Measurements from ENCODE around the gene EPB41L4A.

DNA sequence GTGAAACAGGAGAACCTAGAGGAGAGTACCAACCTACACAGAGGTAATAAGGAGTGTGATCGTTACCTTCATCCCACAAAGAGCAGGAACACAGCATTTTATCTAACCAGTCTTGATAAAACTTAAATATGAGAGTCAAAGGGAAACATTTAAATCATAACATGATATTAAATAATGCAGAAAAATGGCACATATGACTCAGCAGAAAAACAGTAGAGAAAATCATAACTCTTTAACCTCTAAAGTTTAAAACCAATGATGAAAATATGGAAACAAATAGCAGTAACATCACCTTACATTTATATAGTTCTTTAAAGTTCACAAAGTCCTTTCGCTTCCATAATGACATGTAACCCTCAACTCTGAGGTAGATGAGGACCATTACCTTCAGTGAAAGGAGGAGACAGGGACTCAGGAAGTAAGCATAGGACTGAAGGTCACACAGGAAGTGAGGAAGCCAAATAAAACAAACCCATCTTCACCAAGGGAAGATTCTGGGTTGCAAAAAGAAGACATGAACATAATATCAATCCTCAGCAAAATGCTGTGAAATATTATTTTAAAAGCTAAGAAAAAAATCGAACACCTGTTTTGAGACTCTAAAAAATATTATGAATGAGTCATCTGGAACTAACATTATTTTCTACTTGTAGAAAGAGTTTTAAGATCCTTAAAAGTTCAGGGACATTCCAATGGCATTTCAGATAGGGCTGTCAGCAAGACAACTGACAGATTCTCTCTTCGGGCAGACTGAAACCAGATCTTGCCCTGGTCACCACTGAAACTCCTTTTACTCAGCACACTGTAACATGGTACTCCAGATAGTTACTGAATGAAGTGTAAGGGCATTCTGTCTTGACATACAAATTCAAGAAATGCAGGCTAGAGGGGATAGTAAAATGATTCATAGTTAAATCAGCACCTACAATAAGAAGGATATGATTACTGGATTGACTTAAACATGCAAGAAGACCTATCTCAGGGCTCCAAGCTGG lies 148.5 kb downstream of the EPB41L4A start:
- TF ChIP-seq POLR2A (IDR thresholded peaks at IDR 0.05), result no peak
- TF ChIP-seq, protein P1, sequence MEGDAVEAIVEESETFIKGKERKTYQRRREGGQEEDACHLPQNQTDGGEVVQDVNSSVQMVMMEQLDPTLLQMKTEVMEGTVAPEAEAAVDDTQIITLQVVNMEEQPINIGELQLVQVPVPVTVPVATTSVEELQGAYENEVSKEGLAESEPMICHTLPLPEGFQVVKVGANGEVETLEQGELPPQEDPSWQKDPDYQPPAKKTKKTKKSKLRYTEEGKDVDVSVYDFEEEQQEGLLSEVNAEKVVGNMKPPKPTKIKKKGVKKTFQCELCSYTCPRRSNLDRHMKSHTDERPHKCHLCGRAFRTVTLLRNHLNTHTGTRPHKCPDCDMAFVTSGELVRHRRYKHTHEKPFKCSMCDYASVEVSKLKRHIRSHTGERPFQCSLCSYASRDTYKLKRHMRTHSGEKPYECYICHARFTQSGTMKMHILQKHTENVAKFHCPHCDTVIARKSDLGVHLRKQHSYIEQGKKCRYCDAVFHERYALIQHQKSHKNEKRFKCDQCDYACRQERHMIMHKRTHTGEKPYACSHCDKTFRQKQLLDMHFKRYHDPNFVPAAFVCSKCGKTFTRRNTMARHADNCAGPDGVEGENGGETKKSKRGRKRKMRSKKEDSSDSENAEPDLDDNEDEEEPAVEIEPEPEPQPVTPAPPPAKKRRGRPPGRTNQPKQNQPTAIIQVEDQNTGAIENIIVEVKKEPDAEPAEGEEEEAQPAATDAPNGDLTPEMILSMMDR (IDR thresholded peaks at IDR 0.05), result no peak
